NCI-H2171 treated with DMSO at 0.1 percent for 48 hours (cell line): ENCODE results near the gene ZNF222.

Source experiments
- DNase-seq: peaks from one replicate; lab custom pipeline; 2025; lab: John Stamatoyannopoulos, UW

The ZNF222 gene

DNA sequence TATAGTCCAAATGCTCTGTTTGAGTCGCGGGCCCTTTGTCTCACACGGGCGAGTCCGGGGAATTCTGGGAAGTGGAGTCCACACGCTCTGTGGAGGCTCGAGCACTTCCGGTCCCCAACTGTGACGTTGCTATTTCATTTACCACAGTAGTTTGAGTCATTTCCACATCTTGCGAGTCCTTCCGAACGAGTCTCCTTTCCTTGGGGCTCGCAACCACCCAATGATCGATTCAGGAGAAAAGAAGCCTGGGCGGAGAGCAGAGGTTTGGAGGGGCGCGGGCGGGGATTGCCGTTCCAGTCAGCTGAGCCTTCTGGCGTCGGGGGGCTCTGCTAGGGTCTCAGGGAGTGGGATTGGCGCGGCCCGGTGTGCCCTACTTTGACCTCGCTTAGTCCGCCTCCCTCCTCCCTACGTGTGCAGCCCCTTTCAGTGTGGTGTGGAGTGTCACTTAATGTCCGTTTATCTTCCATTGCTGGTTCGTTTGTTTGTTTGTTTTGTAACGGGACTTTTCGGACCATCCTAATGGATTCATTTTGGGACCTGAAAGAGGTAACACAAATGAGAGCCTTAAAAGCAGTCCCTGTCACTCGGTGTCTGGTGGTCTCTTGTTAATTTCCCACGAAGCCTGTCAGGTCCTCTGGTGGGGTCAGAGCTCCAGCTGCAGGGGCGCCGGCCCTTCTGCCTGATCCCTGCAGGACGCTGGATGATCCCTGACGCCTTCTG lies at the start of gene ZNF222:
Gene ZNF222, plus strand, starts transcription at position 163 of the 720 bp plus-strand sequence. Its CDS starts 58 bp downstream, at position 221.
- peak; percentile 85 for DNase-seq

DNA sequence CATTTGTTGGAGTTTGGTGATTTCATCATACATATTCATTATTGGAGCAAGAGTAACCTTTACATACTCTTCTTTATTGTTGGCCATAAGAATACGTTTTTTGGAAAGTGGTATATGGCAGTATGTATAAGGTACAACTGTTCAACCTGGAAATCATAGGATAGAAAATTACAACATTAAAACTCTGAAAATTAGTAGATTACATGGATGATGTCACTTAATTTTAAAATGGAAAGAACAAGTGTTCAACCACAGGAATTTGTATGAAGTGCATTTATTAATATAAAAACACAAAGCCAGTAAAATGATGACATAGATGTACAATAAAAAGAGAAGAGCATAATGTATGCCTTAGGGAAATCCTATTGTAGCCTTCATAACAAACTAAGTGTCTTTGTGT lies 48.4 kb upstream of the ZNF222 start:
- no peak for DNase-seq

DNA sequence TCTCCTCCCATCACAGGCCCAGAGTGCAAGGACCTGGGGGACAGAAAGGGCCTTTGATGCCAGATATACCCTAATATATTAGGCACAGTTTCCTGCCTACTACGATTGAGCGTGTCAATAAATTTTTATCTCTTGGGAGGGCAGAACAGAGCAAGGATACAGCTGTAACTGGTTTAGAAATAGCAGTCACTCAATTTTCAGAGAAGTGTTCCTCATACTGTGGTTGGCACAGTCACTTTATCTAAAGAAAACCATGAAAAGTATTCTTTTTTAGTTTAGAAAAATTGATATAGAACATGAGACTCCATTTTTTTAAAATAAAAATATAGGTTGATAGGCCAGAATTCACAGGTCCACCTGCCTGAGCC lies 41.7 kb upstream of the ZNF222 start:
- DNase-seq: no peak

DNA sequence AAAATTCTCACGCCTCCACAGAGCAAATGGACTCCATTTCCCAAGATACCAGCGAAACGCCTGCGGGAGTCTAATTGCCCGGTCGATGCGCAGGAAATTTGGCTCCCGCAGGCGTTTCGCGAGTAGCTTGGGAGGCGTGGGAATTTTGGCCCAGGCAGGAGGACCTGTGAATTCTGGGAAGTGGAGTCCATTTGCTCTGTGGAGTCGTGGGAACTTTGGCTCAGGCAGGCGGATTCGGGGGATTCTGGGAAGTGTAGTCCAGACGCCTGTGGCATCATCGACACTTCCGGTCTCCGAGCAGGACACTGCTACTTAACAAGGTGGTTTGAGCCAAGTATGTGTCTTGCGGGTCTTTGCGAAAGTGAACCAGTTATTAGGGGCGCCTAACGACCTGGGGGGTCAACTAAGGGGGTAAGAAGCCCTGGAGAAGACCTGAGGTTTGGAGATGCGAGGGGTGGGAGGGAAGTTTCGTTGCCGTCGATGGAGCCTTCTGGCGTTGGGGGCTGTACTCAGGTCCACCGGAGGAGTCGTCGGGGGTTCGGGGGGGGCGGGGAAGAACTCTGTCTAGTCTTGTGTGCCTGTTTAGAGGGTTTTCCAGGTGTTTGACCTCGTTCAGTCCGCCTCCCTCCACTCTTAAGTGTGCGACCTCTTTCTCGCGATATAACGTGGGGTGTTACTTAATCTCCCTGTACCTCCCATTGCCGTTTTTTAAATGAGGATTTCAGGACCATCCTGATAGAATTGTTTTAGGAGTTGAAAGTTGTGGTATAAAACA lies 41.1 kb upstream of the ZNF222 start, which contains the start of gene ZNF155:
Gene ZNF155, plus strand, starts transcription at position 277 of the 775 bp plus-strand sequence. CDS start 4,356 bp downstream, outside the sequence.
- peak; percentile 97 for DNase-seq

DNA sequence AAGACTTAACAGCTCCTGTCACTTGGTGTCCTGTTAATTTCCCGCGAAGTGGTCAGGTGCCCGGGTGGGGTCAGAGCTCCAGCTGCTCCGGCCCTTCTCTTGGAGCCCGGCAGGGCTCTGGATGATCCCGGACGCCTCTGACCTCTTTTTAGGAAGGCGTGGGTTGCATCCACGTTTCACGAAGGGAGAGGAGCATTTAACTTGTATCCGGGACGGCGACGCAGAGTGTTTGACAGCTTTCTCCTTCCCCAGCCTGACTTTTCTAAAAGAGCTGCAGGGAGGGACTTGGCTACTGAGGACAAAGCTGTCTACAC lies 40.5 kb upstream of the ZNF222 start:
- DNase-seq: no peak

DNA sequence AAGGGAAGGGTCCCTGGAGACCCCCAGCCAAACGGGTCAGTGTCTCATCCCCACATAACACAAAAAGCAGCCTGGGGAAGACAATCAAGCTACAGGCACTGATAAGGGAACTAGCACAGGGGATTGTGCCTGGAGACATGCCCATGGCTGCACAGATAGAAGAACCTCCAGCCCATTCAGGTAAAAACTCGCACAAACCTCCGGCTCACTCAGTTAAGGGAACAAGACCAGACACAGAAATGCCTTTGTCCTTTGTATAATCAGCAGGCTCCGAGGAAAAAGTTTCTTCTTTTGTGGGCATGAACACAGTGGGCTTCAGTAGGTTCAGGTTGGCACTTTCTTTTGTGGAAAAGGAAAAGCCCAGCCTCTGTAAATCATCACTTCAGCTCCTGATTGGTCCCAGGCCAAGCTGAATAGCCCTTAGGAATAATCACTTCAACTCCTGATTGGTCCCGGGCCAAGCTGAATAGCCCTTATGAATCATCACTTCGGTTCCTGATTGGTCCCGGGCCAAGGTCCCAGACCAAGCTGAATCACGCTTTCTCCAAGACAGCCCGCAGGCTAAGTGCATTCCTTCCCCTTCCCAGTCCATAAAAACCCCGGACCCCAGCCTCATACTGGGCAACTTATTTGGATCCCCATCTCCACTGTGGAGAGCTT lies 27.4 kb upstream of the ZNF222 start:
- no peak for DNase-seq

DNA sequence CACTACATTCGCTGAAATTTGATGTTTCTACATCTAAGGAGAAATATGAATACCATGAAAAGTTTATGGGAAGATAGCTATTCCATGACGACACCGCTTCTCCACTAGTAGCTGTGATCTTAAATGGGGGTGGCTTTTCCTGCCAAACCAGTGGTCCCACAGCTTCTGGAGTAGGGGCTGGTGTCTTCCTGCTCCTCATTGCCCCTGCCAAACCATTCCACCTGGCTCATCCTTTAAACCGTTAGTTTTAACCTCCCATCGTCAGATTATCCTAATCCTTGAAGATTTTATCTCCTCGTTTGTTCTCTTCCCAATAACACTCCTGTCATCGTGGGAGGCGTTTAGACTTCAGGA lies 23.0 kb upstream of the ZNF222 start:
- DNase-seq: no peak

DNA sequence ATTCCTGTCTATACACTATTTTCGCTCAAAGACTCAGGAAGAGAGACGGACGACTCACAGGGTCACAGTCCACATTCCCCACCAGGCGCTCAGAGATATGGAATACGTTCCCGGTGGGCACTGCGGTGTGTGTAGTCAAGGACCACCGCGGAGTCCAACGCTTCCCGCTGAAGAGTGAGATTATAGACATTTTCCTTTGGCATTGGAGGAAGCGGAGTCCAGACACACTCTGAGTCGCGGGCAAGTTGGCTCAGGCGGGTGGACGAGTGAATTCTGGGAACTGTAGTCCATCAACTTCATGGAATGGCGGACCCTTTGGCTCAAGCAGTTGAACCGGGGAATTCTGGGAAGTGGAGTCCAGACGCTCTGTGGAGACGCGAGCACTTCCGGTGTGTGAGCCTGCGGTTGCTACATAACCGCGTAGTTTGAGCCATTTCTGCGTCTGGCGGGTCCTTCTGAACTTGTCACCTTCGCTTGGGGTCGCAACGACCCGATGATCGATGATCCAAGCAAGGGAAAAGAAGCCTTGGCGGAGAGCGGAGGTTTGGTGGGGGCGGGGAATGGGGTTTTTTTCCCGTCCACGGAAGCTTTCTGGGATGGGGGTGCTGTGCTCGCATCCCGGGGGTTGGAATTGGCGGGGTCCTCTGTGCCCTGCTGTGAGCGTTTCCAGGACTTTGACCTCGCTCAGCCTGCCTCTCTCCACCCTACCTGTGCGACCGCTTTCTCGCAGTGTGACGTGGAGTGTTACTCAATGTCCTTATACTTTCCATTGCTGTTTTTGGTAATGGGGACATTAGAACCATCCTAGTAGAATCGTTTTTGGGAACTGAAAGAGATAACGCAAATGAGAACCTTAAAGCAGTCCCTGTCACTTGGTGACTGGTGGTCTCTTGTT lies 22.4 kb upstream of the ZNF222 start, which contains the start of gene ZNF230:
Gene ZNF230, plus strand, starts transcription at position 392 of the 895 bp plus-strand sequence. CDS start 4,122 bp downstream, outside the sequence.
- peak; percentile 96 for DNase-seq

DNA sequence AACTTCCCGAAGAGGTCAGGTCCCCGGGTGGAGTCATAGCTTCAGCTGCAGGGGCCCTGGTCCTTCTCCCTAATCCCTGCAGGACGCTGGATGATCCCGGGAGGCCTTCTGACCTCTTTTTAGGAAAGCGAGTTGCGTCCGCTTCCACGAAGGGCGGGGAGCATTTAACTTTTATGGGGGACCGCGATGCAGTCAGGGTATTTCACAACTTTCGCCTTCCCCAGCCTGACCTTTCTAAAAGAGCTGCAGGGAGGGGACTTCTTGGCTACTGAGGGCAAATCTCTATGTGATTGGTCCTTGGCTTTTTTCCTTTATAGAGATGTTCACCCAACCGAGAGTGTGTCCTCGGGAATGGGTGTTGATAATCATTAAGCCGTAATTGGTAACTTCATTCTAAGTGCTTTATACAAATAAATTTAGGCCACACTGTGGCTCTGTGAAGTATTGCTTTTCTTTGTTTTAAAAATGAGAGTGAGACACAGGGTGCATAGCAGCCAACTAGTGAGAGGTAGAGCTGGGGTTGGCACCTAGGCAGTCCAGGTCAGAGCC lies 21.6 kb upstream of the ZNF222 start:
- no peak for DNase-seq

DNA sequence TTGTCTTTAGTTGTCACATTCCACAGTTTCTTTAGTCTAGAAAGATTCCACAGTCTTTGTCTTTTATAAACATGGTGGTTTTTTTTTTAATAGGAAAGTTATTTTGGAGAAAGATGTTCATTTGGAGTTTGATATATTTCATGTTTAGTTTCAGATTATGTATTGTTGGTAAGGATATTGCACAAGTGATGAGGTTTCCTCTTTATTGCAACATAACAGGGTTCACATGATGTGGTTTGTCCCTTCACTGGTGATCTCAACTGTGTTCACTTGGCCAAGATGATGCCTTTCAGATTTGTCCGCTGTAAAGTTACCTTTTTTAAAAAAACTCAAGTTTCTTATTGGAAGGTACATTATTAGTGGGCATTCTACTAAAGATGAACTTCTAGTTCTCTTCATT lies 19.2 kb upstream of the ZNF222 start:
- no peak for DNase-seq

DNA sequence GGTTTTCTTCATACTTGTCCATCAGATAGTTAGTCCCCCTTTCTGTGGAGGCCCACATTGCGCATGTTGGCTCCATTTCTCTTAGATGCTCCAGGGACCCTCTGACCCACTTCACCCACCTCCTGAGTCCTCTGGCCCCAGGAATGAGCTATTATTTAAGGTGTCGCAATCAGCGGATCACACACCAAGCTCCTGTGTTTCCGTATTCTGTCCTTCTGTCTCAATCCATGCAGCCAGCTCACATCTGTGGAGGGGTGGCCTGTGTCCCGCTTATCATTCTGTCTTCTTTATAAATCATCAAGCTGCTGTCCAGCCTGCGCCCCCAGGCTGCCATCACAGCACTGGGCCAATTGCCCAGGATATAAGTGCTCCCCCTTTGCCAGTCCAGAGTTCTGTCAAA lies 17.7 kb upstream of the ZNF222 start:
- DNase-seq: no peak

DNA sequence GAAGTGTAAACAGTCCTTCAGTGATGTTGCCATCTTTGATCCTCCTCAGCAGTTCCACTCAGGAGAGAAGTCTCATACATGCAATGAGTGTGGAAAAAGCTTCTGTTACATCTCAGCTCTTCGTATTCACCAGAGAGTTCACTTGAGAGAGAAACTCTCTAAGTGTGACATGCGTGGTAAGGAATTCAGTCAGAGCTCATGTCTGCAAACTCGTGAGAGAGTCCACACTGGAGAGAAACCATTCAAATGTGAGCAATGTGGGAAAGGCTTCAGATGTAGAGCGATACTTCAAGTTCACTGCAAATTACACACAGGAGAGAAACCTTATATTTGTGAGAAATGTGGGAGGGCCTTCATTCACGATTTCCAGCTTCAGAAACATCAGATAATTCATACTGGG lies 14.7 kb upstream of the ZNF222 start:
- no peak for DNase-seq

DNA sequence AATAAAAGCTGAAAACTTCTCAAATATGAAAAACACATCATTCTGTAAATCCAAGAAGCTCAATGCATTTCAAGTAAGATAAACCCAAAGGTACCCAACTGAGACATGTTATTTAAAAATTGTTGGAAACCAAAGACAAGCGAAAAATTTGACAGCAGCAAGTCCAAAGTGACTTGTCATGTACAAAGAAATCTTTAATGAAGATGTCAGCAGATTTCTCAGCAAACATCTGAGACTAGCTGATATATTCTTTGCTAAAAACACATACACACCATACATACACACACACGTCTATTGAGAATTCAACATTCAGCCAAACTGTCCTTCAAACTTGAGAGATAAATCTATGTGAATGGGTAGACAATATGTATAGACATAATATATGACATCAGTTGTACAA lies 5.7 kb upstream of the ZNF222 start:
- DNase-seq: no peak

DNA sequence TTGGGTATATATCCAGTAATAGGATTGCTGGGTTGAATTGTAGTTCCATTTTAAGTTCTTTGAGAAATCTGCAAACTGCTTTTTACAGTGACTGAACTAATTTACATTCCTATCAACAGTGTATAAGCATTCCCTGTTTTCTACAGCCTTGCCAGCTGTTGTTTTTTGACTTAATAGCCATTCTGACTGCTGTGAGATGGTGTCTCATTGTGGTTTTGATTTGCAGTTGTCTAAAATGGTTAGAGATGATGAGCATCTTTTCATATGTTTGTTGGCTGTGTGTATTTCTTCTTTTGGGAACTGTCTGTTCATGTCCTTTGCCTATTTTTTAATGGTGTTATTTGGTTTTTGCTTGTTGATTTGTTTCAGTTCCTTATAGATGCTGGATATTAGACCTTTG lies 4.0 kb upstream of the ZNF222 start:
- DNase-seq: no peak

DNA sequence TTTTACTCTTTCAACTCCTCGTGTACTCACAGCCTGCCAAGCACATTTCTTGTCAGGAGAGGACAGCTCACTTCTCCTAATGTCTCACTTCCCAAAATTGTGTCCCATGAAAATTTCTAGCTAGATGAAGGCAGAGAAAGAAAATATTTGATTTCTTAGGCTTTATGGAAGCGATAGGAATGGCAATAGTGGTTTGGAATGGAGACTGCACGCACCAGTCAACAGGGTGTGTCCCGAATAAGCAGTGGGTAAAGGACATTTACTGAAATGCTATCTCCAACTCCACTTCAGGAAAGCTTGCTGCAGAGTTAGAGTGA lies 321 bp upstream of the ZNF222 start:
- no peak for DNase-seq

DNA sequence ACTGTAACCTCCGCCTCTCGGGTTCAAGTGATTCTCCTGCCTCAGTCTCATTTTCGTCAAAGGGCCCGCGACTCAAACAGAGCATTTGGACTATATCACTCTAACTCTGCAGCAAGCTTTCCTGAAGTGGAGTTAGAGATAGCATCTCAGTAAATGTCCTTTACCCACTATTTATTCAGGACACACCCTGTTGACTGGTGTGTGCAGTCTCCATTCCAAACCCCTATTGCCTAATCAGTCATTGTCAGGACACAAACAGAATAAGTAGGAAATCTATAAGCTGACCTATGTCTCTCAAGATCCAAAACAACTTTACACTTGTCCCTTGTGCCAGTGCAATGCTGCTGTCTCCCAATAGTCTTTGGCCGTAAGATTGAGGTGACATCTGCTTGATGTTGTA lies 1.4 kb downstream of the ZNF222 start:
- no peak for DNase-seq

DNA sequence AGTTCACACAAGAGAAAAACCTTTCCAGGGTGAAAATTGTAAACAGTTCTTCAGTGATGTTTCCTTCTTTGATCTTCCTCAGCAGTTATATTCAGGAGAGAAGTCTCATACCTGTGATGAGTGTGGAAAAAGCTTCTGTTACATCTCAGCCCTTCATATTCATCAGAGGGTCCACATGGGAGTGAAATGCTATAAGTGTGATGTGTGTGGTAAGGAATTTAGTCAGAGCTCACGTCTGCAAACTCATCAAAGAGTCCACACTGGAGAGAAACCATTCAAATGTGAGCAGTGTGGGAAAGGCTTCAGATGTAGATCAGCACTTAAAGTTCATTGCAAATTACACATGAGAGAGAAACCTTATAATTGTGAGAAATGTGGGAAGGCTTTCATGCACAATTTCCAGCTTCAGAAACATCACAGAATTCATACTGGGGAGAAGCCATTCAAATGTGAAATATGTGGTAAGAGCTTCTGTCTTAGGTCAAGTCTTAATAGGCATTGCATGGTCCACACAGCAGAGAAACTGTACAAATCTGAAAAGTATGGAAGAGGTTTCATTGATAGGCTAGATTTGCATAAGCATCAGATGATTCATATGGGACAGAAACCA lies 6.9 kb downstream of the ZNF222 start:
- DNase-seq: no peak

DNA sequence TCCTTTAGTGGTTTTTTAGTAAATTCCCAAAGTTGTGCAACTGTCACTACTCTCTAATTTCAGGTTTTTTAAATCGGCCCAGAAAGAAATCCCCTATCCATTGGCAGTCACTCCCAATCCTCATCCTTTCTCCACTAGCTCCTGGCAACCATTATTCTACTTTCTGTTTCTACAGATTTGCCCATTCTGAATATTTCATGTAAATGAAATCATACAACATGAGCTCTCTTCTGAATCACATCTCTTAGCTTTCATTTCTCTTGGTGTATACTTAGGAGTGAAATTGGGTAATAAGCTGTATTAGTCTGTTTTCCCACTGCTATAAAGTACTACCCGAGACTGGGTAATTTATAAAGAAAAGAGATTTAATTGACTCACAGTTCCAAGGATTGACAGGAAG lies 17.0 kb downstream of the ZNF222 start:
- no peak for DNase-seq

DNA sequence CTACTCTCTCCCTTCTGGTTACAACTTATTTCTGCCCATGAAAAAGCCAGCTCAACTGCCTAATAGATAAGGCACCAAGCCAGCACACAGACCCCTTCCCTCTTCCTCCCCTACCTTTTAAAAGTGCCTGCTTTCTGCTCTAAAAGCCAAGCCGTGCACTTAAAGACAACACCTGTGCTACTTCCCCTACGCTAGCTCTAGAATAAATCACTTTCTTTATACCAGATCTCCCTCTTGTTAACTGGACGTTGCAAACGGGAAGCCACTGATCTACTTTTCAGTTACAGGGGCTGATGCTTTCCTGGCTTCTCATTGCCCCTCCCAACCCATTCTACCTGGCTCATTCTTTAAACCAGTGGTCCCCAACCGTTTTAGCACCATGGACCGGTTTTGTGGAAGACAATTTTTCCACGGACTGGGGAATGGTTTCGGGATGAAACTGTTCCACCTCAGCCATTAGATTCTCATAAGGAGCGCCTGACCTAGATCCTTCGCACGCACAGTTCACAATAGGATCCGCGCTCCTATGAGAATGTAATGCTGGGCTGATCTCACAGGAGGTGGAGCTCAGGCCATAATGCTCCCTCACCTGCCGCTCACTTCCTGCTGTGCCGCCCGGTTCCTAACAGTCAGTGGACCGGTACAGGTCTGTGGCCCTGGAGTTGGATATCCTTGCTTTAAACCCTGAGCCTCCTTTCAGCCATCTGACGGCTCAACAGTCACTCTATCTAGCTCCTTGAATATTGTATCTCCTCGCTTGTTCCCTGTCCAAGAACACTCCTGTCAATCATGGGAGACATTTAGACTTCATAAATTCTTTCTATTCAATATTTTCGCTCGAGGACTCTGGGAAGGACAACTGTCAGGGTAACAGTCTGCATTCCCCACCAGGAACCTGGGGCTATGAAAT lies 25.8 kb downstream of the ZNF222 start:
- peak; percentile 92 for DNase-seq

DNA sequence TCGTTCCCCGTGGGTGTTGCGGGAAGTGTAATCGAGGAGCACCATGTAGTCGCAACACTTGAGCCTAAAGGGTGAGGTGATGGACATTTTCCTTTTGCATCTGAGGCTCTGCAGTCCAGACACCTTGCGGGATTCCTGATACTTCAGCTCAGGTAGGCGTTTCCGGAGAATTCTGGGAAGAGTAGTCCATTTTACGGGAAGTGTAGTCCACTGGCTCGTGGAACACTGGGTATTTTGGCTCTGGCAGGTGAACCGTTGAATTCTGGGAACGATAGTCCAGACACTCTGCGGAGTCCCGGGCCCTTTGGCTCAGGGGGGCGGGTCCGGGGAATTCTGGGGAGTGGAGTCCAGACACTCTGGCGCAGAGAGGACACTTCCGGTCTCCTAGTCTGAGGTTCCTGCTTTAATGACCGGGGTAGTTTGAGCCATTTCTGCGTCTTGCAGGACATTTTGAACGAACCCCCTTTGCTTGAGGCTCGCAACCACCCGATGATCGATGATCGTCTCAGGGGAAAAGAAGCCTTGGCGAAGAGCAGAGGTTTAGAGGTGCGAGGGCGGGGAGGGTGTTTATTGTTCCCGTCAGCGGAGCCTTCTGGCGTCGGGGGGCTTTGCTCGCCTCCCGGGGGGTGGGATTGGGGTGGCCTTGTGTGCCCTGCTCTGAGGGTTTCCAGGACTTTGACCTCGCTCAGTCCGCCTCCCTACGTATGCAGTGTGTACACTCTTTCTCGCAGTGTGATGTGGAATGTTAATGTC lies 26.6 kb downstream of the ZNF222 start, which contains the start of gene ZNF223:
Gene ZNF223, plus strand, starts transcription at position 387 of the 753 bp plus-strand sequence. CDS start 3,141 bp downstream, outside the sequence.
- DNase-seq: peak; percentile 99
